OCI-LY7 (cell line): ENCODE data around the gene COPS4. TPM values are rescaled to one million over a fixed set of nuclear protein-coding genes. Genes with fewer than 3 reads are reported as not detected.
"Not testable (repeated sequence)": the region's sequence is repeated elsewhere in the genome, so short reads cannot be mapped to it uniquely, and the experiment has no call there.

Experiments
- BruUV-seq: library from RNA; stranded (reverse); fragments of 400-500 nt; replicated peaks from 2 replicates; lab custom pipeline; 2021; lab: Mats Ljungman, UMichigan
- CTCF ChIA-PET: fragments of 300-600 bp; sonication (Branson Sonifier 250); formaldehyde crosslinking; loops from one replicate; lab custom pipeline; 2022; ENCODE audit warnings: antibody characterized with exemption; ENCODE audit not compliant: unreplicated experiment; lab: Charles Lee
- POLR2A ChIA-PET: fragments of 300-600 bp; sonication (Branson Sonifier 250); formaldehyde crosslinking; loops from one replicate; lab custom pipeline; 2022; ENCODE audit warnings: antibody characterized with exemption; lab: Charles Lee
- DNase-seq: peaks from one replicate; pipeline ENCODE4 v3.0.0-alpha.2; 2015; ENCODE audit warnings: low spot score
- H2AFZ ChIP-seq: fragments of 200-600 bp; sonication (generic), shearing (Covaris generic); 2 replicates; pipeline ENCODE4 v1.6.1; 2014; ENCODE audit warnings: mild to moderate bottlenecking, antibody characterized with exemption, low read length, moderate library complexity
- H3K27ac ChIP-seq: fragments of 200-600 bp; sonication (generic); 2 replicates; pipeline ENCODE4 v1.5.1; 2014; ENCODE audit warnings: mixed run types, low read depth, mild to moderate bottlenecking, moderate library complexity, low read length, inconsistent platforms; ENCODE audit not compliant: poor library complexity, severe bottlenecking
- H3K36me3 ChIP-seq: fragments of 200-600 bp; sonication (generic); 2 replicates; pipeline ENCODE4 v1.6.1; 2014; ENCODE audit warnings: mild to moderate bottlenecking, antibody characterized with exemption, low read length, moderate library complexity, mixed read lengths; ENCODE audit not compliant: insufficient read depth
- H3K4me1 ChIP-seq: fragments of 200-600 bp; sonication (generic); 2 replicates; pipeline ENCODE4 v1.5.1; 2014; ENCODE audit warnings: mild to moderate bottlenecking, low read length; ENCODE audit not compliant: insufficient read depth, poor library complexity, severe bottlenecking
- H3K4me2 ChIP-seq: fragments of 200-600 bp; sonication (generic); 2 replicates; pipeline ENCODE4 v1.6.1; 2014; ENCODE audit warnings: mild to moderate bottlenecking, low read length
- H3K4me3 ChIP-seq: fragments of 200-600 bp; sonication (generic); 2 replicates; pipeline ENCODE4 v1.5.1; 2014; ENCODE audit warnings: mild to moderate bottlenecking, low read depth, low read length; ENCODE audit not compliant: poor library complexity, severe bottlenecking
- H3K79me2 ChIP-seq: fragments of 200-600 bp; sonication (generic); 2 replicates; pipeline ENCODE4 v1.6.1; 2016; ENCODE audit warnings: low read depth, mild to moderate bottlenecking, low read length, moderate library complexity, mixed read lengths; ENCODE audit not compliant: insufficient read depth
- H3K9me2 ChIP-seq: fragments of 200-600 bp; sonication (generic); 2 replicates; pipeline ENCODE4 v1.6.1; 2016; ENCODE audit warnings: mild to moderate bottlenecking, low read length, mixed read lengths; ENCODE audit not compliant: insufficient read depth
- H3K9me3 ChIP-seq: fragments of 200-600 bp; sonication (generic); 2 replicates; pipeline ENCODE4 v1.6.1; 2014; ENCODE audit warnings: mild to moderate bottlenecking, mixed run types, low read length, mixed read lengths
- H4K20me1 ChIP-seq: fragments of 200-600 bp; sonication (generic); 2 replicates; pipeline ENCODE4 v1.6.1; 2014; ENCODE audit warnings: mild to moderate bottlenecking, antibody characterized with exemption, low read length, moderate library complexity, mixed read lengths; ENCODE audit not compliant: insufficient read depth
- EZH2phosphoT487 ChIP-seq: fragments of 200-600 bp; sonication (generic); IDR thresholded peaks from 2 replicates; pipeline ENCODE4 v1.6.1; 2018; ENCODE audit warnings: low read depth, borderline replicate concordance, mild to moderate bottlenecking, mixed run types, antibody characterized with exemption, low read length, moderate library complexity, mixed read lengths
- intact Hi-C: fragments of 100-400 bp; cut with micrococcal nuclease; formaldehyde crosslinking; loops from one replicate; pipeline ENCODE4 v1.10.0; 2022; ENCODE audit not compliant: unreplicated experiment
- total RNA-seq, 2 experiments: library from RNA; depleted of rRNA in 1 of 2; stranded (reverse); fragments of >200 nt in 1 of 2; shearing (Covaris generic) in 1 of 2; gene quantifications; 2 replicates each; pipeline ENCODE4 v1.2.3, GENCODE V29; 2014 to 2022
- TF ChIP-seq, protein P1 (sequence below): fragments of 200-600 bp; sonication (generic); conservative IDR thresholded peaks from 2 replicates; pipeline ENCODE4 v1.5.1; 2014; ENCODE audit warnings: mild to moderate bottlenecking, antibody characterized with exemption, low read length, moderate library complexity, mixed read lengths

Gene COPS4
- total RNA-seq, 2 experiments from 2014 or later, result 38.5 to 38.9 TPM

DNA sequence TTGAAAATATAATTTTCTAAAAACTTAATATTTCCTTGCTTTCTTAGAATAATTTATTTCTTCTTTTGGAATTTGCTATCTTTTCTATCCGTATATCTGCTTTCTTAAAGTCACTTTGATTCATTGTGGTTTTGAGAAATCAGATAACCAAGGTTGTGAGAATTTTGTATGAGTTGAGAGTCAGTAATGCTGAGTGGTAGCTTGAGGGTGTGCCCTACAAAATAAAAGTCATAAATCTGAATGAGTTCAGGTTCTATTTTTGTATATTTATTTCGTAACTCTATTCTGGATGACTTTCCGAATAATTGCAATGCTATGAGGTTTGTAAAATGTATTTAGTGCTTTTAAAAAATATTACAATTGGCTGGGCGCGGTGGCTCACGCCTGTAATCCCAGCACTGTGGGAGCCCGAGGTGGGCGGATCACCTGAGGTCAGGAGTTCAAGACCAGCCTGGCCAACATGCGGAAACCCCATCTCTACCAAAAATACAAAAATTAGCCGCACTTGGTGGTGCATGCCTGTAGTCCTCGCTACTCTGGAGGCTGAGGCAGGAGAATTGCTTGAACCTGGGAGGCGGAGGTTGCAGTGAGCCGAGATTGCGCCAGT, 8.9 kb downstream of the COPS4 start:
- no peak for DNase-seq
- Histone ChIP-seq H3K4me2 (no peak overlapping the region), H2AFZ (no peak overlapping the region), H3K4me3 (no peak overlapping the region), H3K9me2 (no peaks in the 10 kb centered on the region), H3K36me3 (peaks cover 26% of the 10 kb centered on the region), H3K79me2 (peaks cover 33% of the 10 kb centered on the region; the same call in 1 of the 2 replicates), H3K27ac (no peak overlapping the region), H4K20me1 (no peaks in the 10 kb centered on the region), H3K9me3 (no peaks in the 10 kb centered on the region), H3K4me1 (peaks cover 5% of the 10 kb centered on the region)
- no peak for TF ChIP-seq EZH2phosphoT487
- TF ChIP-seq, protein P1, sequence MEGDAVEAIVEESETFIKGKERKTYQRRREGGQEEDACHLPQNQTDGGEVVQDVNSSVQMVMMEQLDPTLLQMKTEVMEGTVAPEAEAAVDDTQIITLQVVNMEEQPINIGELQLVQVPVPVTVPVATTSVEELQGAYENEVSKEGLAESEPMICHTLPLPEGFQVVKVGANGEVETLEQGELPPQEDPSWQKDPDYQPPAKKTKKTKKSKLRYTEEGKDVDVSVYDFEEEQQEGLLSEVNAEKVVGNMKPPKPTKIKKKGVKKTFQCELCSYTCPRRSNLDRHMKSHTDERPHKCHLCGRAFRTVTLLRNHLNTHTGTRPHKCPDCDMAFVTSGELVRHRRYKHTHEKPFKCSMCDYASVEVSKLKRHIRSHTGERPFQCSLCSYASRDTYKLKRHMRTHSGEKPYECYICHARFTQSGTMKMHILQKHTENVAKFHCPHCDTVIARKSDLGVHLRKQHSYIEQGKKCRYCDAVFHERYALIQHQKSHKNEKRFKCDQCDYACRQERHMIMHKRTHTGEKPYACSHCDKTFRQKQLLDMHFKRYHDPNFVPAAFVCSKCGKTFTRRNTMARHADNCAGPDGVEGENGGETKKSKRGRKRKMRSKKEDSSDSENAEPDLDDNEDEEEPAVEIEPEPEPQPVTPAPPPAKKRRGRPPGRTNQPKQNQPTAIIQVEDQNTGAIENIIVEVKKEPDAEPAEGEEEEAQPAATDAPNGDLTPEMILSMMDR, result no peak
- intact Hi-C loops, result no loop called here
- ChIA-PET POLR2A (interaction anchor here (2.3 kb wide), 1 partner anchor 9 kb away, joined by 9 read pairs; the partner anchor contains the start of gene COPS4), CTCF (no interaction called here)
- BruUV-seq, result no TSS peak

DNA sequence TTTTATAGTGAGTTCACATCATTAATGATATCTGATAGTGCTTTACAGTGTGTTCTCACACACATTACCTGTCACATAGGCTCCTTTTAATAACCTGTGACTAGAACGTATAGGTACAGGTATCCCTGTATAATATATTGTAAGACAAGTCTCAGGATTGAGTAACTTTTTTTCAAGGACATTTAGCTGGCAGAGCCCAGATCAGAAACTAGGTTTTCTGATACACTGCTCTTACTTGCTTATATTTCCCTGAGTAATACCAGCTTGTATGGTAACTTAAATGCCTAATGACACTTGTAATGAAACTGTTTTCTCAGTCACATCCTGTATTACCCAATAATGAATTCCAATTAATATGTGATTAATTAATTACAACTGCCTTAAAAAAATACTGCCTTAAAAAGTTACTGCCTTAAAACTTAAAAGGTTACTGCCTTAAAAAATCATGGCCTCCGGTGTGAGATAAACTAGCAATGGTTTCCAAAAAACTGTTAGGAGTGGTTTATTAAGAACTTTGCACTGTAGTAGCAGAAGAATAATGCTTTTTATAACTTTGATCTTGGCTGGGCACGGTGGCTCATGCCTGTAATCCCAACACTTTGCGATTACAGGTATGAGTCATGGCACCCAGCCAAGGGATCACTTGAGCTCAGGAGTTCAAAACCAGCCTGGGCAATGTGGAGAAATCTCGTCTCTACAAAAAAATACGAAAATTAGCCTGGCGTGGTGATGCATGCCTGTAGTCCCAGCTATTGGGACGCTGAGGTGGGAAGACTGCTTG, 11.9 kb downstream of the COPS4 start:
- ChIA-PET POLR2A (interaction anchor here (0.9 to 1.7 kb wide), 5 partner anchors 8 to 234 kb away, joined by 3 to 7 read pairs (median 3); partner anchors contain the start of gene COPS4), CTCF (no interaction called here)
- Histone ChIP-seq H4K20me1 (no peaks in the 10 kb centered on the region), H2AFZ (no peak overlapping the region), H3K4me1 (no peaks in the 10 kb centered on the region), H3K79me2 (peaks cover 16% of the 10 kb centered on the region; the same call in 1 of the 2 replicates), H3K4me3 (no peak overlapping the region), H3K9me2 (no peaks in the 10 kb centered on the region), H3K9me3 (no peaks in the 10 kb centered on the region), H3K27ac (no peak overlapping the region), H3K4me2 (no peak overlapping the region), H3K36me3 (peaks cover 43% of the 10 kb centered on the region)
- no peak for DNase-seq
- TF ChIP-seq, protein P1, result no peak
- no peak for TF ChIP-seq EZH2phosphoT487
- no TSS peak for BruUV-seq
- intact Hi-C loops, result no loop called here

- H3K79me2 ChIP-seq, DNase-seq, H3K9me3 ChIP-seq, H3K4me3 ChIP-seq, H2AFZ ChIP-seq, H3K9me2 ChIP-seq, H3K27ac ChIP-seq, H3K4me1 ChIP-seq, H3K4me2 ChIP-seq, BruUV-seq, H4K20me1 ChIP-seq, intact Hi-C loops: not testable (repeated sequence)
- ChIA-PET CTCF (interaction anchor here (0.6 kb wide), 1 partner anchor 440 kb away, joined by 3 read pairs; no protein-coding TSS in a partner anchor), POLR2A (interaction anchor here (0.6 to 1.5 kb wide), 7 partner anchors 10 to 227 kb away, joined by 3 to 9 read pairs (median 4); no protein-coding TSS in a partner anchor)
- H3K36me3 ChIP-seq, result peaks cover 53% of the 10 kb centered on the region
Measured at GRCh38 chr4:83048781-83049180, 13.8 kb downstream of the COPS4 start.
